Mammary epithelial cell (primary cell): Measurements from ENCODE around the gene SEMA5B.

Experiments
- CTCF ChIP-seq, 2 donors: IDR thresholded peaks in 1 of 2; conservative IDR thresholded peaks in 1 of 2; 2 replicates each; pipeline ENCODE4 v1.5.1; 2011 to 2012; ENCODE audit warnings: inconsistent platforms in 2 of 2, low read length in 2 of 2, mild to moderate bottlenecking in 2 of 2, control low read depth in 1 of 2, low read depth in 1 of 2; ENCODE audit not compliant: insufficient read depth in 1 of 2; ENCODE audit errors: extremely low read depth in 1 of 2
- EZH2 ChIP-seq: IDR thresholded peaks from 2 replicates; pipeline ENCODE4 v1.6.1; 2012; ENCODE audit warnings: low read length, inconsistent platforms, borderline replicate concordance

- TF ChIP-seq CTCF (conservative IDR thresholded peaks at IDR 0.05 in 1 of 2, IDR thresholded peaks at IDR 0.05 in 1 of 2; ENCODE audit: extremely low read depth in 1 of 2, insufficient read depth in 1 of 2, low read depth in 1 of 2, low read length in 2 of 2) = no peak
- no peak for TF ChIP-seq EZH2
Observed at GRCh38 chr3:122936335-122936734, 91.2 kb downstream of the SEMA5B start.
